Ramos (cell line): Measurements from ENCODE around the gene MMP28.

Experiments
- in situ Hi-C: fragments of 300-500 bp; cut with MboI; formaldehyde crosslinking; loops from one replicate; pipeline ENCODE4 v1.14.3; 2022; ENCODE audit warnings: low sequenced_read_pairs; ENCODE audit not compliant: unreplicated experiment

Gene MMP28

DNA sequence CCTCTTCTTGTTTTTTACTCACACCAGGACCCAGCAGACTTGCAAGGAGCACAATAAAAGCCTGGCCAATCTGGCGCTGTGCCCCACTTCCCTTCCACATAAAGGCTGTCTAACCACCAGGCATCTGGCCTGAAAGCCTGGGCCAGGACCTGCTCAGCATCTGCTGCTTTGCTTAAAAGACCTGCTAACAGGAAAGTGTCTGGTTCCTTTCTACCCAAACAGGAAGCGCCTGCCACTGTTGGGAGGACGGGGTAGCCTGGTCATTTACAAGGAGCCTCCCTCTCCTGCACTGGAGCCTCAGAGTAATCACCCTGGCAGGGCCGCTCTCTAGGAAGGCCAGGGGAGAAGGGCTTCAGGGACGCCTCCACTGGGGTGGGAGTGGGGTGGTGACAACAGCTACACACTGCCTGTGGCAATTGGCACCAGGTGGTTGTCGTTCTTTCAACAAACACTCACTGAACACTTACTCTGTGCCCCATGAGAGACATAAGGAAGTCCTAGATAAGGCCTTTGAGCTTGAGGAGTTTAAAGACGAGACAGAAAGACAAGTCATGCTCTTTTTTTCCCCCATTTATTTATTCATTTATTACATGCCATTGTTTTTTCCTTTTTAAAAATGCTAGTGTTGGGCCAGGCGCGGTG, 6.3 kb upstream of the MMP28 start:
- in situ Hi-C loops = no loop called here

GRCh38 chr17:35799942-35800341, 4.5 kb upstream of the MMP28 start:
- in situ Hi-C loops = no loop called here

GRCh38 chr17:35797918-35798317, 2.5 kb upstream of the MMP28 start:
- in situ Hi-C loops = no loop called here

- in situ Hi-C loops = no loop called here
Observed at GRCh38 chr17:35797370-35797769, 1.9 kb upstream of the MMP28 start.

DNA sequence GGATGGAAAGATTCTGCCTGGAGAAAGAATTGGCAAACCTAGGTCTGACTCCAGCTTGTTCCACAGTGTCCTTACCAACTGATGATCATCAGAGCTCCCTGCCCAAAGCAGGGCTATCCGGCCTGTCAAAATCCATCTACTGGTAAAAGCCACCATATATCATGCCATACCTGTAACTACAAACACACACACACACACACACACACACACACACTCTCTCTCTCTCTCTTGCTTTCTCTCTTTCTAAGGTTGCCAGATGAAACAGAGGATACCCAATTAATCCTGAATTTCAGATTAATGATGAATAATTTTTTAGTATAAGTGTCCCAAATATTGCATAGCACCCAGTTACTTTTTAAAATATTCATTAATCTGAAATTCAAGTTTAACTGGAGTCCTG, 1.5 kb upstream of the MMP28 start:
- in situ Hi-C loops = no loop called here

- in situ Hi-C loops = no loop called here
Observed at GRCh38 chr17:35795871-35796265, 427 bp upstream of the MMP28 start.

GRCh38 chr17:35793257-35793656, 2.2 kb downstream of the MMP28 start:
- in situ Hi-C loops = no loop called here

DNA sequence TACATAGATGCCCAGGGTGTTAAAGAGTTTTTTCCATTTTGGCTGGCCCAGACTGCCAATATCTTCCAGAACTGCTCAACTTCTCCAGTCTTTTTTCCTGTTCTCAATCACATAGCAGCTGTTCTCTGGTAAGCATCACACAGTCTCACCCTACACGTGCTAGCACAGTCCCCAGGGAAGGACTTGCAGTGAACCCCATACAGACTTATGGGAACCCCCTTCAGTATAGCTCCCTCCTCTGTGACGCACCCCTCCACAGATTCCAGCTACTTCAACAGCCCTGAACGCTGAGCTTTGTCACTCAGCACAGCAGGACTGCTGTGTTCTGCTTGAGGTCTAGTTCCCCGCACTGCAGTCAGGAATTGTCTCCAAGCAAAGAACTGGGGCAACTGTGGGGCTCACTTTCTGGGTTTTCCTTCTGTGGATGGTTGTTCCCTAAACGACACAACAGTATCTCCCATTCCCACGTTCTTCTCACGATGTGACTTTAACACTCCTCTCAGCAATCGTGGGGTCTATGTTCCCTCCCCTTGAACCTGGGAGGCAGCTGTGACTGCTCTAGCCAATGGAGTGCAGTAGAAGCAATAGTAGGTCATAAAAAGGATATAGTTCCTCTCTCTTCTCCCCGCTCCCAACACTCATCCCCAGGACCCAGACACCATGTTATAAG, 3.6 kb downstream of the MMP28 start:
- in situ Hi-C loops = no loop called here

- in situ Hi-C loops = no loop called here
Observed at GRCh38 chr17:35790841-35791240, 4.6 kb downstream of the MMP28 start.

DNA sequence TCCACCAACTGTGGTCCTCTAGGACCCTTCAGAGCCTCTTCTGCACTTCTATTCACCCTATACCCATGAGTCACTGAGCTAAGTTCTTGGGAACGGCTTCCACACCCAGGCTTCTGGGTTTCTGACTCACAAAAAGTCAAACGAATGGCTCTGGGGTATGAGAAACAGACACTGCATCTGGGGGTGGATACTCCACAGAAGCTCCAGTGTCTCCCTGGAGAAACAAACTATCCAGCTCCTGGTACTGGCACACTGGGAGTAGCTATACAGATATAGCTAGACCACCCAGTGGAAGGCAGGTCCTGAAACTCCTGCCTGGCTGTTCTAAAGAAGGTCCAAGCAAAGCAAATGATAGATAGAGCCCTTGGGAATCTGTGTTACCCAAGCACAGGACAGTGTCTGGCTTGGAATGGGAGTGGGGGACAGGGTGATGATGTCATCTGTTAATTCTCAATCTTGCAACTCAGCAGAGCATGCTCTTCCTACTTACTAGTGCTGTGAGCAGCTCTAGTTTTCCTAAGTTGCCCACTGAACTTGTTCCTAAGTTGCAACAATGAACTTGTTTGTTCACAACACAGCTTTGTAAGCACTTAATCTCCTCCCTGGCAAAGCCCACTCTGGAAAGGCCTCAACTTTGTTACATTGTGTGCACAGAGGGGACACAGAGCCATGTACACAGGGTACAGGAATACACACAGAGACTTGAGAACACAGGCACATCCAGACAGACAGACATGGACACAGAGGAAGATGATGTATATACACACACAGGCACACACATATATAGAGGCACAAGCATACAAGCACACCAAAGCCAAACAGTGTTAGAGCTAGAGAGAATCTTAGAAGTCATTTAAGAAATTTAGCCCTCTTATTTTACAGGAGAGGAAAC, 6.7 kb downstream of the MMP28 start:
- in situ Hi-C loops = no loop called here

DNA sequence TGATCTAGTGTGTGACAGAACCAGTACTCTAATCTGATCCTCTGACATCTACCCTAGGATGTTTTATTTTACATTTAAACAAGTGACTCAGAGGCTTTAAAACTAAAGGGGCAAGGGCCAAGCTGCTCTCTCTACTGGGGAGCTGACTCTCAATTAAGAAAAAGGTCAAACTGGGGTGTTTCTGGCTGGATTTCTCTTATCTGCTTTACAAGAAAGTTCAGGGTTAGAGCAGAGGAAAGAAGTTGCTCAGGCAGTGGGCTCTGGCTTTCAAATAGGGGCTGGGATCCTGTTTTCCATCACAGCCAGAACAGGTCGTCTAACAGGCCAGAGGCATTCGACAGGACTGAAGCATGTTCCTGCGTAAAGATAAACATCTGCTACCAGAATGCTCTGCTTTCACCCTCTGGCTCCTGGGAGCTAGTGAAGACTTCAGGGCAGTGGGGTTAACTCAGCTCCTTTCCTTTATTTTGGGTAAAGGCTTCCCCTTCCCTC, 8.5 kb downstream of the MMP28 start:
- in situ Hi-C loops = no loop called here

DNA sequence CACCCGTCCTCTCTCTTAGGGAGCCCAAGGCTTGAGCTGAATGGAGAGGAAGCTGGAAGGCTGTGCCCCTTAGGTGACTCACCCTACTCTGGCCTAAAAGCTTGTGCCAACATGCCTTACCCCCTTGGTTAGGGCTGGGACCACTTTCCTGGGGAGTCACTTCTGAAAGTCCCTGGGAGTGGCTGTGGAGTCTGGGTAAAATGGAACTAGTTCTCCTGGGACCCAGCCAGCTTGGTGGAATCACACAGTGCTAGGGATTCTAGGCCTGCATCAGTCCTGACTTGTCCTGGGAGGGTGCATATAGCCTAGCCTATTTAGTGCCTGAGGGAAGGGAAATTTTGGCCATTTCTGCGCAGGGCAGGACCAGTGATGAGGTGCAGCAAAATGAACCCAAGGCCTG, 10.5 kb downstream of the MMP28 start:
- in situ Hi-C loops = no loop called here

- in situ Hi-C loops = no loop called here
Observed at GRCh38 chr17:35780950-35781349, 14.5 kb downstream of the MMP28 start.

DNA sequence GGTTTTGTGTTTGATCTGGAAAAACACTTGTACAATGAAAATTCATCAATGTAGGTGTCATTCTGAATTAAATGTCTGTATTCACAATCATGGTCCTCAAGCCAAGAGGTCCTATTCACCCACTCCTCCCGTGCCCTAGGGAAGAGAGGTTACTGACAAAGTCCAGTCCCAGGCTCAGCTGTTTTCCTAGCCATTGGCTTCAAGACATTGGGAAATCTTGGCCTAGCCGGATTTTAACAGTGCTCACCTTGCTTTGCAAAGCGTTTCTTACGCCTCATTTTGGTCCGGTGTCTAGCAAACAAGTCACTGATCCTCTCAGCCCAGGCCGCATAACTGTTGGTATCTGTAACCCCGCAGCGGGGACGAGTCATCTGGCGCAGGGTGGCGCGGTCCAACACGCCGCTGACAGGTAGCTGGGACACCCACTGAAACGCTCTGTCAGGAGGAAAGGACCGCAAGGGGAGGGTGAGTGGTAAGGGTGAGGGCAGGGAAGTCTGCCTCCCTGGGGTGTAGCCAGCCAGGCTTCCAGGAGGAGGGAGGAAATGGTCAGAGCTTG, 16.7 kb downstream of the MMP28 start:
- in situ Hi-C loops = no loop called here

GRCh38 chr17:35775583-35775982, 19.9 kb downstream of the MMP28 start:
- in situ Hi-C loops = no loop called here

GRCh38 chr17:35775039-35775438, 20.4 kb downstream of the MMP28 start:
- in situ Hi-C loops = no loop called here

GRCh38 chr17:35774499-35774898, 20.9 kb downstream of the MMP28 start:
- in situ Hi-C loops = no loop called here

DNA sequence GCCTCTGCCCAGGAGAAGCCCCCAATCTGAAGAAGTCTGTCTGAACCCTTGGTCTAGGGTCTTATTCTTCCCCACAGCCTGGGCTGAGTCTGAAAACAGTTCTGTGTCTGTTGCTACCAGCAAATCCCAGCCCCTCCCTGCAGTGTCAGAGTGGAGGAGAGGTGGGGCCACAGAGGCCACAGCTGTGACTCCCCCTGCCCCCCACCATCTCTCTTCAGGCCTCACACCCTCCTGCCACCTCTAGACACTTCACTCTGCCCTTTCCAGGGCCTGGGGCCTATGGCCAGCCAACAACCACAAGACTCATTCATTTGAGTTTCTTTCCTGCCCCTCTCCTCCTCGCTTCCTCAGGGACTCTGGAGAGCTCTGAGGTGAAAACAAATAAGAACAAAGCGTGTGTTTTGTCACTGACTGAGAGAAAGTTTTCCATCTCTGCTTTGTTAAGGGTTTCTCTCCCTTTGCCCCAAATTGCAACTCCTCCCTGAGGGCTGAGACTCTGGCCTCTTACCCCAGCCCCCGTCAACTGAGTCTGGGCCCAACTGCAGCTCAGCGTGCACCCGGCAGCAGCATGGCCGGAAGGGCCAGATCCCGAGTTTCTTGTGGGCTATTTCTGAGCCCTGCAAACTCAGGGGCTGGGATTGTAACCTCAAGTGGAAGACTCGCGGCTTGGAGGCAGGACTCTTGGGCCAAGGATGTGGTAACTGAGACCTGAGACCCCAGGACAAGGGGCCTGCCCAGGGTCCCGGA, 21.6 kb downstream of the MMP28 start:
- in situ Hi-C loops = no loop called here

DNA sequence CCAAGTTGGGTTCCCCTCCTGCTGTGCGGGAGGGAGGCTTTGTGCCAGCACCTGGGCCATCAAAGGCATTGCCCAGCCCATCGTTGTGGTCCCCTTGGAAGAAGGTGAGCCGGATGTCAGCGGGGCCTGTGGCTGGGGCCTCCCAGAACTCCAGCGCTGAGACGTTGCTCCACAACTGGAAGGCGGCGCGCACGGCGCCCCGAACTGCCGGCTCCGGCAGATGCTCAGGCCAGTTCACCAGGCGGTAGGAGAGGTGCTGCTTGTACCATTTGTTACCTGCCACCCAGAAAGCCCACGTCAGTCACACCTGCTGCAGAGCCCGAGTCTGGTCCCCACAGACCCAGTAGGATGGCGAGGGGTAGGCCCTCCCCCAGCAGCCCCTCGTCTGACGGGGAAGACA, 22.3 kb downstream of the MMP28 start:
- in situ Hi-C loops = no loop called here

GRCh38 chr17:35769895-35770486, 25.4 kb downstream of the MMP28 start:
- in situ Hi-C loops = no loop called here
